ENCODE data around the gene KIAA1671.

Gene KIAA1671

GRCh38 chr22:25045159-25045558, 92.6 kb downstream of the KIAA1671 start:
- DNase-seq (ENCODE audit: low read depth), result no peak

- DNase-seq (ENCODE audit: low read depth), result no peak
These were observed 95.6 kb downstream of the KIAA1671 start for GRCh38 chr22:25048071-25048470.

GRCh38 chr22:25048659-25049647, 96.4 kb downstream of the KIAA1671 start:
- DNase-seq (ENCODE audit: low read depth), result peak; percentile 40

GRCh38 chr22:25049770-25050169, 97.3 kb downstream of the KIAA1671 start:
- DNase-seq (ENCODE audit: low read depth), result no peak

DNA sequence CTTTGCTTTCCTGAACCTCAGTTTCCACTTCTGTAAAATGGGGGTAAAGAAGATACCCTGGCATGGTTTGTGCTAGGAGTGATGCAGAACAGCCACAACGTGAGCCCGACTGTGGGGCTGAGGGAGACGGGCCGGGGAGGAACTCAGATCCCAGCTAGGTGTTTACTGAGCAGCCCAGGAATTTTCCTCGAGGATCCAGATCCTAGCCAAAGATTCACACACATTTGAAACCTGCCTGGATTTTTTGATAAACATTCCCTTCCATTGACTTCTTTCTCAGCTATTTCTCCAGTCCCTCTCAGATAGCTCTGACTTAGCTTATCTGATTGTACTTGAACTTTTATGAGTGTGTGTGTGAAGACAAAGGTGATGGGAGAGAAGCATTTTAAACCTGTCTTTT, 98.0 kb downstream of the KIAA1671 start:
- no peak for DNase-seq (ENCODE audit: low read depth)

GRCh38 chr22:25051073-25051472, 98.6 kb downstream of the KIAA1671 start:
- DNase-seq (ENCODE audit: low read depth), result no peak

GRCh38 chr22:25051983-25052710, 99.6 kb downstream of the KIAA1671 start:
- DNase-seq (ENCODE audit: low read depth), result no peak

- no peak for DNase-seq (ENCODE audit: low read depth)
These were observed 100.8 kb downstream of the KIAA1671 start for GRCh38 chr22:25053153-25053805.

DNA sequence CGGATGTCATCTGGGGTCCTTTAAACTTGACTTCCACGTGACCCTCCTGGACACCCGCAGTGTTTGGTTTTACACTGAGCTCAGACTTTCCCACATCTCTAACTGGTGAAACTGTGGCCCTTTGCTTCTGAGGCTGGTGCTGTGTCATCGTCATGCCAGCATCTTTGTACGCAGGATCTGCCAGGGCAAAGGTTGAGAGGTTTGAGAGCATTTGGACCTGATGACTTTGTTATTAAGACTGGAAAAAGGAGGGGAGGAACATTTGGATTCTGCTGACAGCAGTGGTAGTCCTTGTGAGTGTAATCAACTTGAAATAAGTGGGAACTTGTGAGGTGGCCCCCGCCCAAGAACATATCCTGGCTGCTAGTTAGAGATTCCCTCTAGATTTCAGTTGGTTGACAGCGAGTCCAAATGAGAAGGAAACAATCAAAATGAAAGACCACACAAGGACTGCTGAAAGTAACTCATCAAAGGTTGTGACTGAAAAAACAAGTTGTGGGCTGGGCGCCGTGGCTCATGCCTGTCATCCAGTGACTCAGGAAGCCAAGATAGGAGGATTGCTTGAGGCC, 102.5 kb downstream of the KIAA1671 start:
- no peak for DNase-seq (ENCODE audit: low read depth)

GRCh38 chr22:25057013-25057881, 104.7 kb downstream of the KIAA1671 start:
- DNase-seq (ENCODE audit: low read depth), result no peak

DNA sequence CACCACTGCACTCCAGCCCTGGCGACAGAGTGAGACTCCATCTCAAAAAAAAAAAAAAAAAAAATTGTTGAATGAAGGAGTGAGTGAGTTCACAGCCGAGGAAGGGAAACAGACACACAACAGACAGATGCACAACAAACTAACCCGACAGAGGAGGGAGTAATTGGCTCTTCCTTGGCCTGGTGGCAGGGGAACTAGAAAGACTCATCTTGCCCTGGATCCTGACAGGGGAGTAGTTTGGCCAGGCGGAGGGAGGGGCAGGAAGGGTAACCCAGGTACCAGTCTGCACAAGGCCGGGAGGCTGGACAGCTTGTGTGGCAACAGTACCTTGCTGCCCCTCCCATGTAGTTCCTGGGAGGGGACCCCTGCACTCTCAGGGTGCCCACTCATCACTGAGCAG, 106.9 kb downstream of the KIAA1671 start:
- DNase-seq (ENCODE audit: low read depth), result no peak

DNA sequence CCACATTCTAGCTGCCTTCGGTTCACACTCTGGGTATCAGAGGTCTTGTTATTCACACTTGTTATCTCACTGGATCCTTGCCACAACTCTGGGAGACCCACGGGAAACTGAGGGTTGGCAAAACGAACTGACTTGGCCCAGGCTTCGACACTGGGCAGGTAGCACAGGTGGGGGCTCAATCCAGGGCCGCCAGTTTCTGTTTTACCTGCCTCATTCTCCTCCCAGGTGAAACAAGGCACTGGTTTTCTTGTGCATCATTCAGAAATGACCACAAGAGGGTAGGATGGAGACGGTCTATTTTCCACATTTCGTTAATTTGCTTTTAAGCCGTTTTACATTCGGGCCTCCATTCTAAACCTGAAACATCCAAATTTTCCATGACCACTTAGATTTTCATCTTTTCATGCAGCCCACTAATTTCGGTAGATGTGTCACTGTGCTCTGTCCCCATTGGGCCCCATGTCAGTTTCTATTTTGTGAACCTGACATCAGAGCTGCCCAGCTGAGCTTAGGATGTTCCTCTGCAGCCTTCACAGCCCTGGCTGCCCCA, 108.1 kb downstream of the KIAA1671 start:
- DNase-seq (ENCODE audit: low read depth), result no peak

- DNase-seq (ENCODE audit: low read depth), result no peak
These were observed 108.6 kb downstream of the KIAA1671 start for GRCh38 chr22:25061134-25061533.

DNA sequence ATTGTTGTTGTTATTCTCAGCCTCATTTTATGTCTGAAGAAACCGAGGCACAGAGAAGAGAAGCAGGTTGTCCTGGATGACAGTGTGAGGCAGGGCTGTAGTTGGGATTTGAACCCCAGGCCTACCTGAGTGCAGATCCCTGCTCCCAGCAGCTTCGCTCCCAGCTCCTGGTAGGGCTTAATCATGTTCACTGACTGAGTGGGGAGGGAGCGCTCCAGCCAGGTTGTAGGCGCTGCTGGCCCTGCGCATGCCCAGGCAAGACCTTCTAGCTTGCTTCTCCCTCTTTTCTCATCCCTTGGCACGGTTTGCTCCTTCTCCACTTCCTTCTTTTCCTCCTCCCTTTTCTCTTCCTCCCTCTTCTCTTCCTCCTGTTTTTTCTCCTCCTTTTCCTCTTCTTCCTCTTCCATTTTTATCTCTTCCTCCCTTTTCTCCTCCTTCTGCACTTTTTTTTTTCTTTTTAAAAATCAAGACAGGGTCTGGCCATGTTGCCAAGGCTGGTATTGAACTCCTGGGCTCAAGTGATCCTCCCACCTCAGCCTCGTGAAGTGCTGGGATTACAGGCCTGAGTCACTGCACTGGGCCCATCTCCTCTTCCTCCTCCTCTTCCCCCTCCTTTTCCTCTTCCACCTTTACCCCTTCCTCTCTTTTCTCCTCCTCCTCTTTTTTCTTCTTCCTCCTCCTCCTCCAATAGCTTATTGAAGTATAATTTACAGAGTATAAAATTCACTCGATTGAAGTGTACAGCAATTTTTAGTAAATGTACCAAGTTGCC, 109.3 kb downstream of the KIAA1671 start:
- no peak for DNase-seq (ENCODE audit: low read depth)

GRCh38 chr22:25062386-25063085, 110.0 kb downstream of the KIAA1671 start:
- no peak for DNase-seq (ENCODE audit: low read depth)

DNA sequence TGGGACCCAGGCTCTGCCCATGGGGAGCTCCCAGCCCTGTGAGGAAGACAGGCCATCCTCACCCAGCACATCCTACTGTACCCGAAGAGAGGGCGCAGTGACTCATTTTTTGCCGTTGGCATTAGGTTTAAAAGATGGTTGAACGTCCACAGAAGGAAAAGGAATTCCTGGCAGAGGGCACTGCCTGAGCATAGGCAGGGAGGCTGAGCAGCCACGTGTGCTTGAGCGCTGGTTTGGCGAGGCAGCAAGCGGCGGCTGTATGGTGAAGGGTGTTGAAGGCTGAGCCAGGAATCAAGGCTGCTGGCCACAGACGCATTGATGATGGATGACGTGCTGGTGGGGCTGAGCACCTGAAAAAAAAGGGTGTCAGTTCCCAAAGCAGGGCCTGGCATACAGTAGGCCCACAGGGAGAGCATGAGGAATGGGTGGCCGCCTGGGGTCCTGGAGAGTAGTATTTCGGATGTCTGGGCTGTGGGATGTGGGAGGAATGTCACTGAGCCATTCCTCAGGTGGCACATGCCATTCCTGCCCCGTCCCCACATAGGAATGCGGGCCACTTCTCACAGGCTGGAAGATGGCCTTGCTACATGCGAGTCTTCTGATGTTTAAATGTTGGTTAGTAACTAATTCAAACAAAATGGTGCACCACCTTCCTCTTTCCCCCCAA, 112.5 kb downstream of the KIAA1671 start:
- DNase-seq (ENCODE audit: low read depth), result no peak

- DNase-seq (ENCODE audit: low read depth), result no peak
These were observed 114.4 kb downstream of the KIAA1671 start for GRCh38 chr22:25066861-25067435.

DNA sequence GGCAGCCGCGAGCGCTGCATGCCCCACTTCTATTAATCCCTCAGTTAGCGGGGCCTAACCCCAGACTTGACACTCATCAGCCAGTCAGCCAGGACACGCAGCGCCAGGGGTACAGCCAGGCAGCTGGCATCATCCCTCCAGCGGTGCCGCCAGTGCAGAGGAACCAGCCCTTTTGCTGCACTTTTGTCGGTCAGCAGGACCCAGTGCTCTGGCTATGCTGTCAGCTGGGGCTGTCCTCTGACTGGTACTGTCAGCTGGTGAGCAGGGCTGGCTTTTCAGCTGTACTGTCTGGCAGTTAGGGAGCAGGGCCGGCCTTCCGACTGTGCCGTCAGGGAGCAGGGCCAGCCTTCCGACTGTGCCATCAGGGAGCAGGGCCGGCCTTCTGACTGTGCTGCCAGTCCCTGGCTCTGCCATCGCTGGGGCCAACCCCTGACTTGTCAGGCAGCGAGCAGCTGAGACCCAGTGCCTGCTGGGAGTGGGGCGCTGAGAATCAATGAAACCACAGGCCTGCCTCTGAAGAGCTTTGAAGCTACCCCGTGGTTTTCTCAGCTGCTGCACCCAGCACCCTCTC, 115.4 kb downstream of the KIAA1671 start:
- DNase-seq (ENCODE audit: low read depth), result no peak
